WTC11 (cell line): ENCODE measurements around the gene EGR1. TPM values are rescaled to one million over a fixed set of nuclear protein-coding genes. Genes with fewer than 3 reads are reported as not detected.
A peak's percentile ranks its signal among the peaks of the same experiment; 100 is the strongest.

ENCODE experiments used
- ATAC-seq: fragments of 200-7000 bp; cut with Tn5 transposase; 2 replicates; pipeline ENCODE4 v1.10.0; 2021; ENCODE audit warnings: mild to moderate bottlenecking, moderate library complexity
- CTCF ChIA-PET: fragments of 300-600 bp; sonication (Branson Sonifier 250); formaldehyde crosslinking; loops from one replicate; lab custom pipeline; 2021; ENCODE audit warnings: antibody characterized with exemption; lab: Charles Lee
- POLR2A ChIA-PET: fragments of 350-600 bp; sonication (Branson Sonifier 250); formaldehyde crosslinking; loops from one replicate; lab custom pipeline; 2021; ENCODE audit warnings: antibody characterized with exemption; lab: Charles Lee
- DNase-seq: peaks from one replicate; pipeline ENCODE4 v3.0.0; 2021; ENCODE audit warnings: low spot score
- H3K27ac Mint-ChIP-seq: 2 replicates; pipeline ENCODE4 v1.8.0; 2021; ENCODE audit warnings: mixed read lengths
- H3K27me3 Mint-ChIP-seq: 2 replicates; pipeline ENCODE4 v1.8.0; 2021; ENCODE audit warnings: low read depth, mild to moderate bottlenecking, moderate library complexity, mixed read lengths
- H3K36me3 Mint-ChIP-seq: 2 replicates; pipeline ENCODE4 v1.8.0; 2021; ENCODE audit warnings: mixed read lengths
- H3K4me1 Mint-ChIP-seq: 2 replicates; pipeline ENCODE4 v1.8.0; 2022; ENCODE audit warnings: mixed read lengths
- H3K4me3 Mint-ChIP-seq: 2 replicates; pipeline ENCODE4 v1.8.0; 2021; ENCODE audit warnings: mild to moderate bottlenecking, moderate library complexity, mixed read lengths
- H3K9me3 Mint-ChIP-seq: 2 replicates; pipeline ENCODE4 v1.8.0; 2021; ENCODE audit warnings: mixed read lengths
- CREB1 ChIP-seq: sonication (generic); formaldehyde crosslinking; IDR thresholded peaks from 2 replicates; pipeline ENCODE4 v1.8.0; 2023; ENCODE audit warnings: mild to moderate bottlenecking, missing genetic modification reagents
- CREM ChIP-seq: sonication (generic); formaldehyde crosslinking; IDR thresholded peaks from 2 replicates; pipeline ENCODE4 v1.8.1; 2022; ENCODE audit warnings: mild to moderate bottlenecking, missing genetic modification reagents, moderate library complexity
- EMX1 ChIP-seq: fragments of 250-450 bp; sonication (Bioruptor Pico); IDR thresholded peaks from 2 replicates; pipeline ENCODE4 v1.8.0; 2021; ENCODE audit warnings: mild to moderate bottlenecking
- ESRRA ChIP-seq: sonication (generic); formaldehyde crosslinking; IDR thresholded peaks from 2 replicates; pipeline ENCODE4 v1.8.1; 2022; ENCODE audit warnings: mild to moderate bottlenecking, missing genetic modification reagents, borderline replicate concordance
- FOXJ3 ChIP-seq: sonication (generic); formaldehyde crosslinking; IDR thresholded peaks from 2 replicates; pipeline ENCODE4 v1.9.0; 2021; ENCODE audit warnings: missing genetic modification reagents, mild to moderate bottlenecking, borderline replicate concordance
- FOXP1 ChIP-seq: sonication (generic); formaldehyde crosslinking; IDR thresholded peaks from 2 replicates; pipeline ENCODE4 v1.8.0; 2022; ENCODE audit warnings: missing genetic modification reagents, mild to moderate bottlenecking, moderate library complexity, borderline replicate concordance
- JAZF1 ChIP-seq: fragments of 250-450 bp; sonication (Bioruptor Pico); IDR thresholded peaks from 2 replicates; pipeline ENCODE4 v1.9.0; 2021; ENCODE audit warnings: moderate library complexity, mild to moderate bottlenecking, inconsistent platforms
- MYBL2 ChIP-seq: sonication (generic); formaldehyde crosslinking; IDR thresholded peaks from 2 replicates; pipeline ENCODE4 v1.8.1; 2023; ENCODE audit warnings: mild to moderate bottlenecking, moderate library complexity, missing genetic modification reagents
- NFATC4 ChIP-seq: fragments of 250-450 bp; sonication (Bioruptor Pico); IDR thresholded peaks from 2 replicates; pipeline ENCODE4 v1.9.0; 2021; ENCODE audit warnings: mild to moderate bottlenecking
- RORB ChIP-seq: fragments of 250-450 bp; sonication (Bioruptor Pico); IDR thresholded peaks from 2 replicates; pipeline ENCODE4 v1.9.0; 2021; ENCODE audit warnings: mild to moderate bottlenecking
- SMAD4 ChIP-seq: sonication (generic); formaldehyde crosslinking; IDR thresholded peaks from 2 replicates; pipeline ENCODE4 v1.8.0; 2022; ENCODE audit warnings: mild to moderate bottlenecking, missing genetic modification reagents
- SP1 ChIP-seq: sonication (generic); formaldehyde crosslinking; conservative IDR thresholded peaks from 2 replicates; pipeline ENCODE4 v1.8.1; 2022; ENCODE audit warnings: missing genetic modification reagents
- TEAD4 ChIP-seq: sonication (generic); formaldehyde crosslinking; IDR thresholded peaks from 2 replicates; pipeline ENCODE4 v1.8.0; 2022; ENCODE audit warnings: mild to moderate bottlenecking, missing genetic modification reagents
- USF2 ChIP-seq: sonication (generic); formaldehyde crosslinking; IDR thresholded peaks from 2 replicates; pipeline ENCODE4 v1.8.1; 2023; ENCODE audit warnings: mild to moderate bottlenecking, missing genetic modification reagents, moderate library complexity
- ZBTB21 ChIP-seq: sonication (generic); formaldehyde crosslinking; IDR thresholded peaks from 2 replicates; pipeline ENCODE4 v1.8.1; 2023; ENCODE audit warnings: mild to moderate bottlenecking, missing genetic modification reagents, borderline replicate concordance
- ZMAT4 ChIP-seq: fragments of 250-450 bp; sonication (Bioruptor Pico); IDR thresholded peaks from 2 replicates; pipeline ENCODE4 v1.9.0; 2021; ENCODE audit warnings: mild to moderate bottlenecking
- ZNF423 ChIP-seq: fragments of 250-450 bp; sonication (Bioruptor Pico); IDR thresholded peaks from 2 replicates; pipeline ENCODE4 v2.1.2; 2022; ENCODE audit warnings: mild to moderate bottlenecking, moderate library complexity
- total RNA-seq: library from RNA; stranded (reverse); gene quantifications from 3 replicates; pipeline ENCODE4 v1.2.3, GENCODE V29; 2021
- TF ChIP-seq, protein P1 (sequence below): sonication (generic); formaldehyde crosslinking; IDR thresholded peaks from 2 replicates; pipeline ENCODE4 v1.8.1; 2022; ENCODE audit warnings: missing genetic modification reagents, borderline replicate concordance
- TF ChIP-seq, protein P2 (sequence below): sonication (generic); formaldehyde crosslinking; IDR thresholded peaks from 2 replicates; pipeline ENCODE4 v1.8.0; 2023; ENCODE audit warnings: mild to moderate bottlenecking, missing genetic modification reagents
- TF ChIP-seq, protein P3 (sequence below): fragments of 200-600 bp; IDR thresholded peaks from 2 replicates; pipeline ENCODE4 v1.8.0; 2022; ENCODE audit warnings: antibody characterized with exemption
- TF ChIP-seq, protein P4 (sequence below): fragments of 250-450 bp; sonication (Bioruptor Pico); IDR thresholded peaks from 2 replicates; pipeline ENCODE4 v1.9.0; 2021; ENCODE audit warnings: moderate library complexity, mild to moderate bottlenecking, inconsistent platforms, borderline replicate concordance

The EGR1 gene
- total RNA-seq, 1 experiment from 2014 or later = 15.7 TPM

DNA sequence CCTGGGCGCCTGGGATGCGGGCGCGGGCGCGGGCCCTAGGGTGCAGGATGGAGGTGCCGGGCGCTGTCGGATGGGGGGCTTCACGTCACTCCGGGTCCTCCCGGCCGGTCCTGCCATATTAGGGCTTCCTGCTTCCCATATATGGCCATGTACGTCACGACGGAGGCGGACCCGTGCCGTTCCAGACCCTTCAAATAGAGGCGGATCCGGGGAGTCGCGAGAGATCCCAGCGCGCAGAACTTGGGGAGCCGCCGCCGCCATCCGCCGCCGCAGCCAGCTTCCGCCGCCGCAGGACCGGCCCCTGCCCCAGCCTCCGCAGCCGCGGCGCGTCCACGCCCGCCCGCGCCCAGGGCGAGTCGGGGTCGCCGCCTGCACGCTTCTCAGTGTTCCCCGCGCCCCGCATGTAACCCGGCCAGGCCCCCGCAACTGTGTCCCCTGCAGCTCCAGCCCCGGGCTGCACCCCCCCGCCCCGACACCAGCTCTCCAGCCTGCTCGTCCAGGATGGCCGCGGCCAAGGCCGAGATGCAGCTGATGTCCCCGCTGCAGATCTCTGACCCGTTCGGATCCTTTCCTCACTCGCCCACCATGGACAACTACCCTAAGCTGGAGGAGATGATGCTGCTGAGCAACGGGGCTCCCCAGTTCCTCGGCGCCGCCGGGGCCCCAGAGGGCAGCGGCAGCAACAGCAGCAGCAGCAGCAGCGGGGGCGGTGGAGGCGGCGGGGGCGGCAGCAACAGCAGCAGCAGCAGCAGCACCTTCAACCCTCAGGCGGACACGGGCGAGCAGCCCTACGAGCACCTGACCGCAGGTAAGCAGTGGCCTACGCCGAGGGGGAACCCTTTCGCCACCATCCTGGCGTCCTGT, at the start of gene EGR1 (continued):
- TF ChIP-seq, protein P1, sequence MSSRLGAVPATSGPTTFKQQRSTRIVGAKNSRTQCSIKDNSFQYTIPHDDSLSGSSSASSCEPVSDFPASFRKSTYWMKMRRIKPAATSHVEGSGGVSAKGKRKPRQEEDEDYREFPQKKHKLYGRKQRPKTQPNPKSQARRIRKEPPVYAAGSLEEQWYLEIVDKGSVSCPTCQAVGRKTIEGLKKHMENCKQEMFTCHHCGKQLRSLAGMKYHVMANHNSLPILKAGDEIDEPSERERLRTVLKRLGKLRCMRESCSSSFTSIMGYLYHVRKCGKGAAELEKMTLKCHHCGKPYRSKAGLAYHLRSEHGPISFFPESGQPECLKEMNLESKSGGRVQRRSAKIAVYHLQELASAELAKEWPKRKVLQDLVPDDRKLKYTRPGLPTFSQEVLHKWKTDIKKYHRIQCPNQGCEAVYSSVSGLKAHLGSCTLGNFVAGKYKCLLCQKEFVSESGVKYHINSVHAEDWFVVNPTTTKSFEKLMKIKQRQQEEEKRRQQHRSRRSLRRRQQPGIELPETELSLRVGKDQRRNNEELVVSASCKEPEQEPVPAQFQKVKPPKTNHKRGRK (CRISPR knock-in tag) = no peak
- no peak for TF ChIP-seq ZMAT4 (CRISPR knock-in tag)
- no peak for TF ChIP-seq JAZF1 (CRISPR knock-in tag)
- peak; percentile 40; the same call in 1 of the 2 replicates for TF ChIP-seq TEAD4
- TF ChIP-seq MYBL2 (CRISPR knock-in tag) = 0 out of 2 replicates have a peak, but pooled peaks have one; percentile 6
- peak; percentile 83 for TF ChIP-seq CREM (CRISPR knock-in tag)
- peak; percentile 91 for TF ChIP-seq EMX1 (CRISPR knock-in tag)
- TF ChIP-seq RORB = peak; percentile 18; the same call in 1 of the 2 replicates
- TF ChIP-seq ESRRA (CRISPR knock-in tag) = 0 out of 2 replicates have a peak, but pooled peaks have one; percentile 17
- TF ChIP-seq, protein P2, sequence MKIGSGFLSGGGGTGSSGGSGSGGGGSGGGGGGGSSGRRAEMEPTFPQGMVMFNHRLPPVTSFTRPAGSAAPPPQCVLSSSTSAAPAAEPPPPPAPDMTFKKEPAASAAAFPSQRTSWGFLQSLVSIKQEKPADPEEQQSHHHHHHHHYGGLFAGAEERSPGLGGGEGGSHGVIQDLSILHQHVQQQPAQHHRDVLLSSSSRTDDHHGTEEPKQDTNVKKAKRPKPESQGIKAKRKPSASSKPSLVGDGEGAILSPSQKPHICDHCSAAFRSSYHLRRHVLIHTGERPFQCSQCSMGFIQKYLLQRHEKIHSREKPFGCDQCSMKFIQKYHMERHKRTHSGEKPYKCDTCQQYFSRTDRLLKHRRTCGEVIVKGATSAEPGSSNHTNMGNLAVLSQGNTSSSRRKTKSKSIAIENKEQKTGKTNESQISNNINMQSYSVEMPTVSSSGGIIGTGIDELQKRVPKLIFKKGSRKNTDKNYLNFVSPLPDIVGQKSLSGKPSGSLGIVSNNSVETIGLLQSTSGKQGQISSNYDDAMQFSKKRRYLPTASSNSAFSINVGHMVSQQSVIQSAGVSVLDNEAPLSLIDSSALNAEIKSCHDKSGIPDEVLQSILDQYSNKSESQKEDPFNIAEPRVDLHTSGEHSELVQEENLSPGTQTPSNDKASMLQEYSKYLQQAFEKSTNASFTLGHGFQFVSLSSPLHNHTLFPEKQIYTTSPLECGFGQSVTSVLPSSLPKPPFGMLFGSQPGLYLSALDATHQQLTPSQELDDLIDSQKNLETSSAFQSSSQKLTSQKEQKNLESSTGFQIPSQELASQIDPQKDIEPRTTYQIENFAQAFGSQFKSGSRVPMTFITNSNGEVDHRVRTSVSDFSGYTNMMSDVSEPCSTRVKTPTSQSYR (CRISPR knock-in tag) = peak; percentile 63; the same call in 1 of the 2 replicates
- TF ChIP-seq, protein P3, sequence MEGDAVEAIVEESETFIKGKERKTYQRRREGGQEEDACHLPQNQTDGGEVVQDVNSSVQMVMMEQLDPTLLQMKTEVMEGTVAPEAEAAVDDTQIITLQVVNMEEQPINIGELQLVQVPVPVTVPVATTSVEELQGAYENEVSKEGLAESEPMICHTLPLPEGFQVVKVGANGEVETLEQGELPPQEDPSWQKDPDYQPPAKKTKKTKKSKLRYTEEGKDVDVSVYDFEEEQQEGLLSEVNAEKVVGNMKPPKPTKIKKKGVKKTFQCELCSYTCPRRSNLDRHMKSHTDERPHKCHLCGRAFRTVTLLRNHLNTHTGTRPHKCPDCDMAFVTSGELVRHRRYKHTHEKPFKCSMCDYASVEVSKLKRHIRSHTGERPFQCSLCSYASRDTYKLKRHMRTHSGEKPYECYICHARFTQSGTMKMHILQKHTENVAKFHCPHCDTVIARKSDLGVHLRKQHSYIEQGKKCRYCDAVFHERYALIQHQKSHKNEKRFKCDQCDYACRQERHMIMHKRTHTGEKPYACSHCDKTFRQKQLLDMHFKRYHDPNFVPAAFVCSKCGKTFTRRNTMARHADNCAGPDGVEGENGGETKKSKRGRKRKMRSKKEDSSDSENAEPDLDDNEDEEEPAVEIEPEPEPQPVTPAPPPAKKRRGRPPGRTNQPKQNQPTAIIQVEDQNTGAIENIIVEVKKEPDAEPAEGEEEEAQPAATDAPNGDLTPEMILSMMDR = no peak
- no peak; the same call in 1 of the 2 replicates for TF ChIP-seq ZNF423 (CRISPR knock-in tag)
- TF ChIP-seq ZBTB21 (CRISPR knock-in tag) = no peak
- TF ChIP-seq NFATC4 = 0 out of 2 replicates have a peak, but pooled peaks have one; percentile 14
- no peak for TF ChIP-seq CREB1 (CRISPR knock-in tag)
- TF ChIP-seq SMAD4 (CRISPR knock-in tag) = 0 out of 2 replicates have a peak, but pooled peaks have one; percentile 2
- TF ChIP-seq USF2 (CRISPR knock-in tag) = peak; percentile 34; the same call in 1 of the 2 replicates

GRCh38 chr5:138418444-138418843, 46.8 kb upstream of the EGR1 start:
- Mint-ChIP-seq H3K27ac (no peak overlapping the region), H3K36me3 (peaks cover 67% of the 10 kb centered on the region), H3K9me3 (no peaks in the 10 kb centered on the region), H3K4me1 (no peaks in the 10 kb centered on the region), H3K4me3 (no peak overlapping the region), H3K27me3 (no peaks in the 10 kb centered on the region)
- ChIA-PET POLR2A (no interaction called here), CTCF (no interaction called here)
- DNase-seq (no peak), ATAC-seq (no peak)
- TF ChIP-seq SP1 (no peak), FOXP1 (CRISPR knock-in tag) (no peak), FOXJ3 (no peak), JAZF1 (CRISPR knock-in tag) (no peak)
- TF ChIP-seq, protein P4, sequence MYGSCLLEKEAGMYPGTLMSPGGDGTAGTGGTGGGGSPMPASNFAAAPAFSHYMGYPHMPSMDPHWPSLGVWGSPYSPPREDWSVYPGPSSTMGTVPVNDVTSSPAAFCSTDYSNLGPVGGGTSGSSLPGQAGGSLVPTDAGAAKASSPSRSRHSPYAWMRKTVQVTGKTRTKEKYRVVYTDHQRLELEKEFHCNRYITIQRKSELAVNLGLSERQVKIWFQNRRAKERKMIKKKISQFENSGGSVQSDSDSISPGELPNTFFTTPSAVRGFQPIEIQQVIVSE (CRISPR knock-in tag) = no peak
- TF ChIP-seq, protein P1 (CRISPR knock-in tag) = no peak
